CD4-positive, alpha-beta T cell treated with Interleukin-21 for 1 hour (primary cell): ENCODE data around the gene TRAPPC3.

Experiments
- DNase-seq: peaks from one replicate; pipeline ENCODE4 v3.0.0-alpha.2; 2020

TRAPPC3 gene

DNA sequence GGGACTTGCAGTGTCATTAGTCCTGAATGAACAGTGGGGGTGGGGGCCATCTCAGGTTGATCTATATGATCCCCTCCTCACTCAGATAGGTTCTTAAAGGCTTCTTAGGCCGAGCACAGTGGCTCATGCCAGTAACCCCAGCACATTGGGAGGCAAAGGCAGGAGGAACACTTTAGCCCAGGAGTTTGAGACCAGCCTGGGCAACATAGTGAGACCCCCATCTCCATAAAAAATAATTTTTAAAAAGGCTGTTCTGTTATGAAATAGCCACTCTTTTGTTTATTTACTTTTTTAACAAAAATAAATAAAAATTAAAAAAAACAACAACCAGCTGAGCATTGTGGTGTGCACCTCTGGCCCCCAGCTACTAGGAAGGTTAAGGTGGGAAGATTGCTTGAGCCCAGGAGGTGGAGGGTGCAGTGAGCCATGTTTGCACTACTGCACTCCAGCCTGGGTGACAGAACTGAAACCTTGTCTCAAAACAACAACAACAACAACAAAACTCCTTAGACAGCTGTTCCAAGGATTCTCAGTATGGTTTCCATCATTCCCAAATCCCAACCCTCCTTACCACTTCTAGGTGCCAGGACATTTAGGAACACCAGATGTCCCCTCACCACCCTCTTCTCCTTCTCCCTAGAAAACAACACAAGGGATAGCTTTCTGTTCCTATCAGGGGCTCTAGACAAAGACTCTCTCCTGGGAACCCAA is 2.0 kb upstream of the TRAPPC3 start:
- no peak for DNase-seq

DNA sequence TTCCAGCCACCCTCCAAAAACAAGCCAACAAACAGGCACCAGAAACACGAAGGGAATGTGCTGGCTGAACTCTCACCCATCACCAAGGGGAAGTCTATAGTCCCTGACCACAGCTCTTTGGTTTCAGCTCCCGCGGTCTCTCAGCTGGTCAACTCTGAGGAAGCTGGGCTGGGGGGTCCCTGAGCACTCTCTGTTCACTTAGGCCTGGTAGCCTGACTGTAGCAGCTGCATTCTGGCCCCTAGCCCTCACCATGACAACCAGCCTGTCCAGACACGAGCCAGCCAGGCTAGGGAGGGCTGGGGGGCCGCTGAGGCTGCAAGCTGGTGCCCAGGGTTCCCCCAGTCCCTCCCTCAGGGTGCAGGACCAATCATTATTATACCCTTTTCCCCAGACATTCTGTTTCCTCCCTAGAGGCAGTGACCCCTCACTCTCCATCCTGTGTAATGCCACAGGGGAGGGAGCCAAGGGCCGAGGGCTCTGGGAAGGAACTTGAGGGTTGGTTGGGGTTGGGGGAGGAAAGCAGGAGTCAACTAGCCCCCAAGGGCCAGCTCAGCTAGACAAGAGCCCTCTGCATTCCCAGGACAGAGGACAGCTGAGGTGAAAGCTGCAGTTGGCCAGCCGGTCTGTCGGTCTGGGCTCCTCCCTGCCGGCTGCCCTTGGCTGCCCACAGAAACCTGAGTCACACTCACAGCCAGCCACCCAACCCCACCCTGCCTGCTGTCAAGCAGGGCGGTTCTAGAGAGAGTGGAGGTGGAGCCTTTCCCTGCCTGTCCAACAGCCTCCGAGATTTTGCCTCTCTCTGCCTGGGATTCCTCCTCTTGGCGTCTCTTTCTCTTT is 1.2 kb upstream of the TRAPPC3 start:
- DNase-seq = peak; percentile 80

DNA sequence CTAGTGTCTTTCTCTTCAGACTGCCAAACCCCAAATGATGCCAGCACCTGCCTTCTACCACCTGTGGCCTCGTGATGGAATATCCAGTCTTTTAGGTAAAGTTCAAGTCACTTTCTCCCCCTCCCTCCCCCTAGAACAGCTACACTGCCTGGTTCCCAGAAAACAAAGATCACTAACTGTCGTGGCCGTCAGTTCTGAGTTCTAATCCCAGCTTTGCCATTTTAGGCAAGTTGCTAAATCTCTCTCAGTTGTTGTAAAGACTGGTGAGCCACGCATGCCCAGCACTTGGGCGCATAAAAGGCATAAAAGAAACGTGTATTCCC is 648 bp upstream of the TRAPPC3 start:
- no peak for DNase-seq

DNA sequence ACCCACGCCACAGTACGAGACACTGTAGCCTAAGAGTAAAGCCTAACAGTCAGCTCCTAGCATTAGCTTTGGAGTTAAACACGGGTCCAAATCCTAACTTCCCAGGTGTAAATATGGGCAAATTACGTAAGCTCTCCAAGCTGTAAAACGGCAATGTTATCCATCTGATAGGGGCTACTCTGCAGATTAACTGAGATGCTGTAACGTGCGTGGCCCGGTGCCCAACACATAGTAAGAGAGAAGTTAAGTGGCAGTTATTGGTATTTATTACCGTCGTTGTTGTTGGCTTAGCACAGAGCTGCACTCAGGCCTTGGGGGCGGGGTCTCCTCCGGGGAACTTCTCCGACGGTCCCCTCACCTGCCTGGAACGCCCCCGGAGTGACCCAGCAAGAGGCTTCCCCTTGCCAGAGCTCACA is 457 bp downstream of the TRAPPC3 start:
- DNase-seq = no peak

DNA sequence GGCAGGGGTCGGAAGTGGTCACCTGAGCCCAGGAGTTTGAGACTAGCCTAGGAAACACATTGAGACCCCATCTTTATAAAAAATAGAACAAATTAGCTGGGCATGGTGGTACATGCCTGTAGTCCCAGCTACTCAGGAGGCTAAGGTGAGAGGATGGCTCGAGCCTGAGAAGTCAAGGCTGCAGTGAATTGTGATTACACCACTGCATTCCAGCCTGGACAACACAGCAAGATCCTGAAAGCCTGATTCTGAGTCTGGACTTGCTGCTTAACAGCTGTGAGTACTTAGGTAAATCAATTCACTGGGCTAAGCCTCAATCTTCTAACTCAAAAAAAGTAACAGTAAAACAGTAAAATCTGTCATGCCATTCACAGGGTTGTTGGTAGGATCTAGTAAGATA is 4.9 kb downstream of the TRAPPC3 start:
- no peak for DNase-seq

DNA sequence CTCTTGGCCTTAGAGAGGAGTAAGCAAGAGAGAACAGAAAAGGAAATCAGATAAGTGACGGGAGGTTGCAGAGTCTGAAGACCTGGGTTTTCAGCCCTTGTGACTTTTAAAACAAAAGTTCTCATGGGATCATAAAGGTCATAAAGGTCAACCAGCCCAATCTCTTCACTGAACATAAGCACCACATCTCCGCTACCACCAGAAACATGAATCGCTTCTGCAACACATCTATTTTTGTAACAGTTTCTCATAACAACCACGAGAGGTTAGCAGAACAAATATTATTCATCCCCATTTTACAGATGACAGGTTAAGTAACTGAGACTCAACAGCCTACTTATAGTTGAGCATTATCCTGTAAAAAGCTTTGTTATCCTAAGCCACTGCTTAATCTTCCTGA is 5.9 kb downstream of the TRAPPC3 start:
- no peak for DNase-seq

DNA sequence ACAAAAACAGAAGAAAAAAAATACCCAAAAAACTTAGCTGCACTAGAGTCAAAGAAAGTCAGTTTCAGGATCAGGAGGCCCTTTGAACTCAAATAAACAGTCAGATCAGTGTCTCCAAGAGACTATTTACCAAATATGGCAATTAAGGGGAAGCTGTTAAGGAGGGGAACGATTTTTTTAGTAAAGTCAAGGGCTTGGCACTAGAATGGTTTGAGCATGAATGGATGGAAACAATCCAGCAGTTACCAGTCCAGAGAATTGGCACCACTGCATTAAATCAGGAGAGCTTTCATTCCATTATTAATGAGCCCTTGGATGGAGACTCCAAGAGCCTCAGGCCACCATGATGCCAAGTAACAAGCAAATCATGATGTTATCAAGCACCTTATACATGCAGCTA is 7.2 kb downstream of the TRAPPC3 start:
- no peak for DNase-seq

DNA sequence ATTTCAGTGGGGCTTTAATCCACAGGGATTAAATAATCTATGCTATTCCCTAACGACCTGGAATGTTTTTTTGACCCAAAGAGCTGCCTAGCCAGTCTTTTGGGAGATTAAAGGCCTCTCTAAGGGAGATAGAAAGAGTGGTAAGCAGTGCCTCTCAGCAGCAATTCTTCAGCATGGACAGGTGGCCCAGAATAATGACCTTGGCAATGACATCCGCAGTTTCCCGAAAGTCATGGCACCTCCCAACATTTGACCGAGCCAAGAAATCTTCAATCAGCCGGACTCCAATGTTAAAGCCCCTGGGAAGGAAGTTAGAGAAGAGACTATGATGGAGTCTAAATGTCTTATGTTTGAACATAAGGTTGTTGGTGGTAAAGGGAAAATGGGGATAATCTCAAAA is 9.8 kb downstream of the TRAPPC3 start:
- no peak for DNase-seq

DNA sequence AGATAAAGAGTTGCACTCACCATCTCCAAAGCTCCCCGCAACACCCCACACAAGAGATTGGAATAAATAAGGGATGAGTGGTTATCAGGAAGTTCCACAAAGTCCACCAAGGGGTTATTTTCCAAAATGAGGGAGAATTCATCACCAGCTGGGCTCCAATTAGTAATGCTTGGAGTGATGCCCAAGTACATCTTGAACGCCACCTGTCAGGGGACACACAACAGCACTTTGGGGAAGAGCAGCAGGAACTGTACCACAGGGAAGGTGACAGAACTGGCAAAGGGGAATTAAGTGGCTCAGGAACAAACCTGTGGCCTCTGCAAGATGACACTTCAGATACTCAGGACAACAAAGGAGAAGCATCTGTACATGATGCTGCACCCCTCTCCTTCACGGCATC is 11.5 kb downstream of the TRAPPC3 start:
- no peak for DNase-seq

DNA sequence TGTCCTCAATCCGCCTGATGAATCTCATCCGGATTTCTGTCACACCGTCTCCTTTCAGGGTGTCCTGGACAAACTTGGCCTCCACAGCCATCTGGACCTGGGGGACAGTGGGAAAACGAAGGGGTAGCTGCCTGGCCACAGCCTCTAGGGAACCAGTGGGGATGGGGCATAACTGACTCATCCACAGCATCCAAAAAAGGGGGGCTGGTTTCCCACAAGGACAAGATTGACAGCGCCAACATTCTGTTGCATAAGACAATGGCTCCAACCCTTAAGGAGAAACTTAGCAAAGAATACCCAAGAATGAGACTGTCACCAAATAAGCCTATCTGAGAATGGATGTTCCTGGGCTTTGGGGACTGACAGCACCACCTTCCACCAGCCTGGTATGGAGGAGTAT is 12.1 kb downstream of the TRAPPC3 start:
- DNase-seq = no peak

DNA sequence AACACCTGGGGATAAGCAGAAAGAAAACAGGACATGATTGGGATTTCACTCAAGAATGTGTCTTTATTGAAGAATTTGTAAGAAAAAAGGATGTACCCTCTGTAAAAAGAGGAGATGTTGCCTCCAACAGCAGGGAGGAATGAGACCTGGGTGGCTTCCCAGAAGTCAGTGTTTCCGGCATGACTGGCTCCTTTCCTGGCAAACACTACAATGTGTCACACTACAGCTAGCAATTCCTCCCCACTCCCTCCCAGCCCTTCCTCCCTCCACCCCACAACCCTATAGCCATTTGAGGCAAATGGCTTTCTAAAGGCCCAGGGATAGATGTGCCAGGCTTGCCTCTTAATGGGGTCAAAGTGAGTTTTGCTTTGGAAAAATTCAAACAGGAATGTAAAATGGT is 12.8 kb downstream of the TRAPPC3 start:
- no peak for DNase-seq

DNA sequence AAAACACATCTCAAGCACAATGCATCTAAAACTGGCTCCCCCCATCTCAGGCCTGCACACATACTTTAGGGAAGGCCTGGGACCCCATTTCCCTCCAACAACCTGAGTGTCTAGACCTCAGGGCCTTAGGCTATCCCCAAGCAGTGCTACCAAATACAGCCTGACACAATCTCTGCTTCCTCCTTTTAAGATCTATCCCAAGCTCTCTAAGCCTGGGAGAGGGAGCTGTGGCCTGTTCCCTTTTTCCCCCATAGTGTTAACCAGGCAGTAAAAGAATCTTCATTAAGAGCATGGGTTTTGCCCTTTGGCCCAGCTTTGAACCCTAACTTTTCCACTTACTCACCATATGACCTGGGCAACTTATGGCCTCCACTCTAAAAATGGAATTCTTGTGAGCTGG is 13.5 kb downstream of the TRAPPC3 start:
- DNase-seq = no peak

DNA sequence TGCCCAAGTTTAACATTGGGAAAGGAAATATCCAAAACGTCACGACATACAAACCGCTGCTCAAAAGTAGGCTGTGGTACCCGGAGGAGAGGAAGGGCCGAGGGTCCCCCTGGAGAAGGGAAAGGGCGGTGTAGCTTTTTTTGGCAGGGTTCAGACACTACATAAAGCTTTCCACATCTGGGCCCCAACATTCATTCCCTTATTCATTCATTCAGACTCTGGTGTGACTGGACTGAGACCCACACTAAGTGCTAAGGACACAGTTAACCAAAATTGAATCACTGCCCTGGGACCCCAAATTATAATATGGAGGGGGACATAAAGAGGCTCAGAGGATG is 14.0 kb downstream of the TRAPPC3 start:
- DNase-seq = no peak

DNA sequence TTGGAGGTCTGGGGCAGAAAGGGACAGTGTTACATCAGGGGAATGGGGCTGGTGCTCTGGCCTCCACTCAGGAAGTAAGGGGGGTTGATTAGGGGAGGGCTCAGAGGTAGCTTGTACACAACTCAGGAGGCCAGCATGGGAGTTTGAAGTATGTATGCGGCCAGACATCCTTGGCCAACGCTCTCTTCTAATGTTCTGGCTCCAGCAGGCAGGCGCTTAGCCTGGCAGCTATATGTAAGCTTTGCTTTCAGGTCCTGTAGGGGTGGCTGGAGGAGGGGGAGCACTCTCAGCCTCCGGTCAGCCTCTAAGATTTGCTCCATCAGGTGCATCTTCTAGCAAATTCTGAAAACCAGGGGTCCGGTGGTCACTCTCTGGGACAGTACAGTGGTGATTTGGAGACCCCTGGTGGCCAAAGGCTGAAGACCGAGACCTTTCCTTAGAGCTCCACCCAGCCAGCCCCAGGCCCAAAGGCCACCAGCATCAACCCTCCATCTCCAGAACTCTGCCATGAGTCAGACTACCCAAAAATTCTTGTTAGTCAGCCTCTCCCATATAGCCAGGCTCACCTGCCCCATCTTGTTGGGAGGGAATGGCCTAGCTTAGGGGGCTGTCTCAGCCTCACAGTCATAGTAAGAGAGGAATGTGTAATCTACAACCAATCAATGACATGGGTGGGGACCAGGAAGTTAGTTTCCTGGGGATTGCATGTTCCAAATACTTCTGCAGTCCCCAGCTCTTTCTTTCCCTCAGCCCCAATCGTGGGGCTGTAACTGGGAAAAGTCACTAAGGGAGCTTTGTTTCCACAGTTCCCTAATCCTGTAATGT is 14.6 kb downstream of the TRAPPC3 start:
- DNase-seq = peak; percentile 34

DNA sequence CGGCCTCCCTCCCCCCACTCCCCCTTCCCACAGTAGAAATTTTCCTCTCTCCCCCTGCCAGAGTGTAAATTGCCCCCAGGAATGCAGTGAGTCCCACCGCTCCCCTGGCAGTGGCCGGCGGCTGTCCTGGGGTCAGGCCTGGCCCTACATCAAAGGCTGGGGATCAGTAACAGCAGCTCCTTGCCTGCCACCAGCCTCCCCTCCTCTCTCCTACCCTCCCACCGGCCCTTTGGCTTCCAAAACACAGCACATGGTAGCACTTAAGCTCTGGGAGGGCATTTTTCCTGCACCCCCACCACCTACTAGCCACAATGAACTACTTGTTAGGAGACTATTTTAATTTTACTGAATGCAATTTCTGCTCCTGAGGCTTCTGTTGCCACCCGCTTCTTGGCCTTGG is 15.3 kb downstream of the TRAPPC3 start:
- no peak for DNase-seq

DNA sequence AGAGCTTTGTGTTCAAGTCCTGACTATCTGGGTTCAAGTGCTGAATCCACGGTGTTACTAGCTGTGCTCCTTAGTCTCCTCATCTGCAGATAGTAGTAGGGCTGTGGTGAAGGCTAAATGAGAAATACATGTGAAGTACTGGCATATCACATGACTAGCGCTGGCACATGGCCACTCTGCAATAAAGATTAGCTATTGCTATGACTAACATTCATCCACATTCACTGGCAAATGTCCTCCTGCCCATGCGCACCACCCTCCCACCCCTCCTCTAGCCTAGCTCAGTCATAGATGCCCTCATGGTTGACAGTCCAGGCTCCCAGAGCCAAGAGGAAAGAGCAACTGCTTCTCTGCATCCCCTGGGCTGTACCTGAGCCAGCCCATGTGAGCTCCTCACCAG is 15.8 kb downstream of the TRAPPC3 start:
- no peak for DNase-seq

DNA sequence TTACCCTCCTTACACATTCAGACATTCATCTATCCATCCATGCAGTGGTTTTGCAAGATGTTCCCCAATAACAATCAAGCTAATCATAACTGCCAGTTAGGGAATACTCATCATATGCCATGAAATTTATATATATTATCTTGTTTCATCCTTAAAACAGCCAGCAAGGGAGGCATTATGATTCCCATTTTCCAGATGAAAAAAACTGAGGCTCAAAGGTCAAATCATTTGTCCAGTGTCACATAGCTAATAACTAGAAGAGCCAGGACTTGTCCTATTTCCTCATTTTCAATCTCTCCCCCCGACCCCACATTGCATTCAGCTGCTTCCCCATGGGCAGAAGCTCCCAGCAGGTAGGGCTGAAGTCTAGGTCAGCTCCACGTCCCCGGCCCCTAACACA is 17.3 kb downstream of the TRAPPC3 start:
- no peak for DNase-seq

DNA sequence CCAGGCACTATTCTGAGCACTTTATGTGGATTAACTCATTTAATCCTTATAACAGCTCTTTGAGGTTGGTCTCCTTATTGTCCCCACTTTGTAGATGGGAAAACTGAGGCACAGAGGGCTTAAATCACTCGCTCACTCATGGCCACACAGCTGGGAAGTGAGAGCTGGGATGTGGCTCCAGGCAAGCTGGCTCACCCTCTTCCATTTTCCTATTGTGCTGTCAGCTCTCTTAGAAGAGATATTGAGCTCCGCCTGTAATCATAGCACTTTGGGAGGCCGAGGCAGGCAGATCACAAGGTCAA is 20.4 kb downstream of the TRAPPC3 start:
- no peak for DNase-seq

DNA sequence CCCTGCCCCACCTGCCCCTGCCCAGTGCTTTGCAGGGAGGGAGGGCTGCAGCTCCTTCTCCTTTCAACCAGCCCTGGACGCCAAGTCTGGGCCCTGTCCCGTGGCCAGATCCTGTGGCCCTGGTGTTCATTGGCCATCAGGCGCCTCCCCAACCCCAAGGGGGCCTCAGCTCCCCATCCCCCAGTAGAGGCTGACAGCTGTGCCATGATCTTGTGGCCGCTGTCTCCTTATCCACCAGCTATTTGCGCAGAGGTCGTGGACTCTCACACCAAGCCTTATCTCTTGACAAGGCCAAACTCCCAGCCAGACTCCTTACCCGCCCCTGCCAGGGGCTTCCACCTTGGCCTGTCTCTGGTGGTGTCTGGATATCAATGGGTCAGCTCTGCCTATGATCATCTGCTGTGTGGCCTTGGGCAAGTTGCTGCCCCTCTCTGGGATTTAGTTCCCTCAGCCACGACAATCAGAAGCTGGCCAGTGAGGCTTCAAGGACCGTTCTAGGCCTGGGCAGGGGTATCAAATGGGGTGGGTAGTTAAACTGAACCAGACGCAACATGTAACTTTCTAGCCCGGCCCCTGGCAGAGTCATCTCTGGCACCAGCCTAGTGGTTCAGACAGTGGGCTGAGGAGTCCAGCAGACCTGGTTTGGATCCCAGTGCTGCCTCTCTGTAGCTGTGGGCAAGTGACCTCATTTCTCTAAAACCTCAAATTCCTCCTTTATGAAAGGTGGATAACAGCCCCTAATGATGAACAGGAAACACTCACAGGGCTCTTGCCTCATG is 21.0 kb downstream of the TRAPPC3 start:
- DNase-seq = no peak

DNA sequence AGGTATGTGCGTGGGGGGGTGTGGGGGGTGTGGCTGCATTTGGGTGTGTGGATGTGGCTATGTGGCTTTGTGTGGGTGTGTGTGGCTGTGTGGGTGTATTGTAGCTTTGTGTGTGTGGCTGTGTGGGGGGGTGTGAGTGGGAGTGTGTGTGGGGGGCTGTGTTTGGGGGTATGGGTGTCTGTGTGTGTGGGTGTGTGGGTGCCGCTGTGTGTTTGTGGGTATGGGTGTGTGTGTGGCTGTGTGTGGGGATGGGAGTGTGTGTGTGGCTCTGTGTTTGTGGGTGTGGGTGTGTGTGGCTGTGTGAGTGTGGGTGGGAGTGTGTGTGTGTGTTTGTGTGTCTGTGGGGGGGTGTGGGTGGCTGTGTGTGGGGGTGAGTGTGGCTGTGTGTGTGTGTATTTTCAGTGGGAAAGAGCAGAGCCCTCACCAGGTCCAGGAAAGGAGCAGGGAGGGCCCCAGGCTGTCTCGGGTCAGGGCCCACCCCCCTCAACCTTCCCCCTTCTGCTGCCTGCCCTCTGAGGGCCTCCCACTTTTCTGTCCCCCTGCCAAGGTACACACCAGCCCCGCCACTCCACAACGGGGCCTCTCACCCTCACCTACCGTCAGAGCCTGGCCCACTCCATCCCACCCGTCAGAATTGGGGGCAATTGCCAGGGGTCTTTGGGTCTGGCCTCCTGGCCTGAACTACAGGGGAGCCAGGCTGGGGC is 22.3 kb downstream of the TRAPPC3 start:
- no peak for DNase-seq

DNA sequence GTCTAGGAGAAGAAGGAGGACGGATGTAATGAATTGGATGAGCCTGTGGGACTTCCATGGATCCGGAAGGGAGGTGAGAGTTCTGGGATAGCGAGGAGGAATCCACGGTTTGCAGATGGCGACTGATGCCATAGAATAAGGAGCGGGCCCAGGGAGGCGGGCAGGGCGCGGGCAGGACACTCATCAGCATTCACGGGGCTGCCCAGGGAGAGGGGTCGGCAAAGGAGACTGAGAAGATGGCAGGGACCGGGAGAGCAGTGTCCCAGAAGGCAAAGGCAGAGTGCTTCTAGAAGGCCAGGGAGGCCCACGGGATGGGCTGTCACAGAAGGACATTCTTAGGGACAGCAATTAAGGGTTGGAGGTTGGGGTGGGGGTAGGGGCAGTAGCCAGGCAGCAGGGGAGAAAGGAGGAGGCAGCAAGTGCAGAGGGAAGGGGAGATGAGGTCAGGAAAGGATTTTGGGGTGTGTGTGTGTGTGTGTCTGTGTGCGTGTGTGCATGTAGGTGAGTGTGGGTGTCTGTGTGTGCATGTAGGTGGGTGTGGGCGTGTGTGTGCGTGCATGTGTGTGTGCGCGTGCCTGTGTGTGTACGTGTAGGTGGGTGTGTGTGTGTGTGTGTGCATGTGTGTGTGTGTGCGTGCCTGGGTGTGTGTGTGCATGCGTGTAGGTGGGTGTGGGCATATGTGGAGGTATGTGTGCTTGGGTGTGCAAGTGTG is 23.1 kb downstream of the TRAPPC3 start:
- DNase-seq = no peak
